HTERT RPE-1 (cell line): Measurements from ENCODE around the gene COX8A.
"Not testable (repeated sequence)": the region's sequence is repeated elsewhere in the genome, so short reads cannot be mapped to it uniquely, and the experiment has no call there.

Experiments used
- in situ Hi-C: fragments of 300-500 bp; cut with MboI; formaldehyde crosslinking; loops from 4 replicates; pipeline ENCODE4 v1.14.3; 2020; ENCODE audit warnings: low sequenced_read_pairs

Gene COX8A

GRCh38 chr11:63974259-63975143, at the start of gene COX8A:
TSS of gene COX8A (plus strand) at chr11:63974620. CDS start at chr11:63974681, 61 bp downstream.
- in situ Hi-C loops = no loop called here

GRCh38 chr11:63929616-63930015, 44.8 kb upstream of the COX8A start:
- in situ Hi-C loops = no loop called here

- in situ Hi-C loops = no loop called here
Measured at GRCh38 chr11:63931045-63931444, 43.4 kb upstream of the COX8A start.

GRCh38 chr11:63931876-63932275, 42.5 kb upstream of the COX8A start:
- in situ Hi-C loops = no loop called here

GRCh38 chr11:63933459-63933858, 41.0 kb upstream of the COX8A start:
- in situ Hi-C loops = no loop called here

- in situ Hi-C loops = no loop called here
Measured at GRCh38 chr11:63937713-63938478, 36.5 kb upstream of the COX8A start.

GRCh38 chr11:63938479-63939396, 35.7 kb upstream of the COX8A start, which contains the start of gene NAA40:
TSS of gene NAA40 (plus strand) at chr11:63939002. CDS start at chr11:63939097, 95 bp downstream.
- in situ Hi-C loops = no loop called here

GRCh38 chr11:63939397-63939891, 35.0 kb upstream of the COX8A start:
- in situ Hi-C loops = no loop called here

- in situ Hi-C loops = no loop called here
Measured at GRCh38 chr11:63940786-63941185, 33.6 kb upstream of the COX8A start.

- in situ Hi-C loops = no loop called here
Measured at GRCh38 chr11:63941901-63942300, 32.5 kb upstream of the COX8A start.

GRCh38 chr11:63942803-63943202, 31.6 kb upstream of the COX8A start:
- in situ Hi-C loops = no loop called here

GRCh38 chr11:63944987-63945386, 29.4 kb upstream of the COX8A start:
- in situ Hi-C loops = no loop called here

- in situ Hi-C loops = no loop called here
Measured at GRCh38 chr11:63945477-63946163, 28.8 kb upstream of the COX8A start.

GRCh38 chr11:63951779-63952536, 22.5 kb upstream of the COX8A start:
- in situ Hi-C loops = no loop called here

- in situ Hi-C loops = no loop called here
Measured at GRCh38 chr11:63952570-63952969, 21.9 kb upstream of the COX8A start.

- in situ Hi-C loops = no loop called here
Measured at GRCh38 chr11:63958008-63958407, 16.4 kb upstream of the COX8A start.

GRCh38 chr11:63961608-63962412, 12.6 kb upstream of the COX8A start:
- in situ Hi-C loops = no loop called here

GRCh38 chr11:63963895-63964294, 10.5 kb upstream of the COX8A start:
- in situ Hi-C loops = not testable (repeated sequence)
